HG03378 (cell line): ENCODE measurements around the gene KCNF1.

Experiments
- ATAC-seq: cut with Tn5 transposase; IDR thresholded peaks from one replicate; pipeline ENCODE4 v1.9.1; 2021; ENCODE audit warnings: mild to moderate bottlenecking, moderate library complexity; ENCODE audit not compliant: unreplicated experiment

KCNF1 gene

GRCh38 chr2:10879624-10880585 lies 31.8 kb upstream of the KCNF1 start:
- no peak for ATAC-seq

GRCh38 chr2:10880586-10881321 lies 31.0 kb upstream of the KCNF1 start:
- ATAC-seq: no peak

- ATAC-seq: no peak
These were observed 29.2 kb upstream of the KCNF1 start for GRCh38 chr2:10882568-10882967.

GRCh38 chr2:10883066-10883465 lies 28.7 kb upstream of the KCNF1 start:
- ATAC-seq: no peak

GRCh38 chr2:10883801-10884478 lies 27.8 kb upstream of the KCNF1 start:
- ATAC-seq: no peak

- ATAC-seq: no peak
These were observed 27.2 kb upstream of the KCNF1 start for GRCh38 chr2:10884574-10884975.

GRCh38 chr2:10885094-10885860 lies 26.5 kb upstream of the KCNF1 start:
- ATAC-seq: no peak

- no peak for ATAC-seq
These were observed 24.3 kb upstream of the KCNF1 start for GRCh38 chr2:10887476-10887875.

GRCh38 chr2:10889651-10890215 lies 22.0 kb upstream of the KCNF1 start:
- ATAC-seq: no peak

GRCh38 chr2:10890706-10891270 lies 20.9 kb upstream of the KCNF1 start:
- ATAC-seq: no peak

- ATAC-seq: no peak
These were observed 20.3 kb upstream of the KCNF1 start for GRCh38 chr2:10891390-10891789.

- no peak for ATAC-seq
These were observed 19.9 kb upstream of the KCNF1 start for GRCh38 chr2:10891848-10892247.

GRCh38 chr2:10892316-10892715 lies 19.4 kb upstream of the KCNF1 start:
- no peak for ATAC-seq

GRCh38 chr2:10892796-10893350 lies 18.9 kb upstream of the KCNF1 start:
- ATAC-seq: no peak

- ATAC-seq: no peak
These were observed 17.3 kb upstream of the KCNF1 start for GRCh38 chr2:10894264-10894935.

- ATAC-seq: no peak
These were observed 16.5 kb upstream of the KCNF1 start for GRCh38 chr2:10895231-10895630.

- no peak for ATAC-seq
These were observed 13.8 kb upstream of the KCNF1 start for GRCh38 chr2:10897956-10898355.

- ATAC-seq: no peak
These were observed 11.3 kb upstream of the KCNF1 start for GRCh38 chr2:10900216-10901109.
